DOHH2 (cell line): ENCODE data around the gene P2RY6.

ENCODE experiments used
- H3F3A ChIP-seq: fragments of 200-600 bp; sonication (generic), shearing (Covaris generic); 2 replicates; pipeline ENCODE4 v1.6.0; 2016; ENCODE audit warnings: antibody characterized with exemption, mild to moderate bottlenecking; ENCODE audit not compliant: control insufficient read depth, insufficient read depth
- H3K27ac ChIP-seq: fragments of 200-600 bp; sonication (generic); 2 replicates; pipeline ENCODE4 v1.5.1; 2014; ENCODE audit warnings: low read depth, mild to moderate bottlenecking, low read length, moderate library complexity
- H3K27me3 ChIP-seq: fragments of 200-600 bp; sonication (generic); 2 replicates; pipeline ENCODE4 v1.6.1; 2014; ENCODE audit warnings: mild to moderate bottlenecking, low read length, mixed read lengths; ENCODE audit not compliant: control insufficient read depth
- H3K36me3 ChIP-seq: fragments of 200-600 bp; sonication (generic); 2 replicates; pipeline ENCODE4 v1.6.1; 2014; ENCODE audit warnings: mild to moderate bottlenecking, low read length, moderate library complexity, mixed read lengths; ENCODE audit not compliant: control insufficient read depth
- H3K4me1 ChIP-seq: fragments of 200-600 bp; sonication (generic); 2 replicates; pipeline ENCODE4 v1.6.1; 2014; ENCODE audit warnings: mild to moderate bottlenecking, low read length, mixed read lengths; ENCODE audit not compliant: control insufficient read depth
- H3K4me2 ChIP-seq: fragments of 200-600 bp; sonication (generic); 2 replicates; pipeline ENCODE4 v1.6.0; 2014; ENCODE audit warnings: mild to moderate bottlenecking, low read length, moderate library complexity
- H3K4me3 ChIP-seq: fragments of 200-600 bp; sonication (generic); 2 replicates; pipeline ENCODE4 v1.5.1; 2014; ENCODE audit warnings: mild to moderate bottlenecking, low read length, mixed read lengths
- H3K79me2 ChIP-seq: fragments of 200-600 bp; sonication (generic); 2 replicates; pipeline ENCODE4 v1.6.1; 2014; ENCODE audit warnings: mild to moderate bottlenecking, low read length, mixed read lengths; ENCODE audit not compliant: control insufficient read depth
- H3K9me2 ChIP-seq: fragments of 200-600 bp; sonication (generic); replicated peaks from 2 replicates; pipeline ENCODE4 v1.6.1; 2014; ENCODE audit warnings: mild to moderate bottlenecking, low read length, mixed read lengths; ENCODE audit not compliant: control insufficient read depth
- H3K9me3 ChIP-seq: fragments of 200-600 bp; sonication (generic); 2 replicates; pipeline ENCODE4 v1.6.1; 2014; ENCODE audit warnings: antibody characterized with exemption, low read length, mixed read lengths; ENCODE audit not compliant: control insufficient read depth, insufficient read depth
- H4K20me1 ChIP-seq: fragments of 200-600 bp; sonication (generic); 2 replicates; pipeline ENCODE4 v1.6.0; 2014; ENCODE audit warnings: low read depth, mild to moderate bottlenecking, antibody characterized with exemption, low read length, moderate library complexity; ENCODE audit not compliant: control insufficient read depth, insufficient read depth
- EZH2phosphoT487 ChIP-seq: fragments of 200-600 bp; sonication (generic); IDR thresholded peaks from 2 replicates; pipeline ENCODE4 v1.6.1; 2017; ENCODE audit warnings: borderline replicate concordance, mild to moderate bottlenecking, antibody characterized with exemption, low read length, moderate library complexity, mixed read lengths
- TF ChIP-seq, protein P1 (sequence below): fragments of 200-600 bp; sonication (generic); IDR thresholded peaks from one replicate; pipeline ENCODE4 v1.5.1; 2014; ENCODE audit warnings: antibody characterized with exemption, mild to moderate bottlenecking, low read depth, low read length; ENCODE audit not compliant: poor library complexity, severe bottlenecking

Gene P2RY6

GRCh38 chr11:73308961-73309919 is 37.1 kb downstream of the P2RY6 start:
- peaks cover 24% of the 10 kb centered on the region for H3K4me1 ChIP-seq
- H3K9me2 ChIP-seq = no peaks in the 10 kb centered on the region
- H3K79me2 ChIP-seq = no peaks in the 10 kb centered on the region
- TF ChIP-seq EZH2phosphoT487 = no peak; the same call in 1 of the 2 replicates
- TF ChIP-seq, protein P1, sequence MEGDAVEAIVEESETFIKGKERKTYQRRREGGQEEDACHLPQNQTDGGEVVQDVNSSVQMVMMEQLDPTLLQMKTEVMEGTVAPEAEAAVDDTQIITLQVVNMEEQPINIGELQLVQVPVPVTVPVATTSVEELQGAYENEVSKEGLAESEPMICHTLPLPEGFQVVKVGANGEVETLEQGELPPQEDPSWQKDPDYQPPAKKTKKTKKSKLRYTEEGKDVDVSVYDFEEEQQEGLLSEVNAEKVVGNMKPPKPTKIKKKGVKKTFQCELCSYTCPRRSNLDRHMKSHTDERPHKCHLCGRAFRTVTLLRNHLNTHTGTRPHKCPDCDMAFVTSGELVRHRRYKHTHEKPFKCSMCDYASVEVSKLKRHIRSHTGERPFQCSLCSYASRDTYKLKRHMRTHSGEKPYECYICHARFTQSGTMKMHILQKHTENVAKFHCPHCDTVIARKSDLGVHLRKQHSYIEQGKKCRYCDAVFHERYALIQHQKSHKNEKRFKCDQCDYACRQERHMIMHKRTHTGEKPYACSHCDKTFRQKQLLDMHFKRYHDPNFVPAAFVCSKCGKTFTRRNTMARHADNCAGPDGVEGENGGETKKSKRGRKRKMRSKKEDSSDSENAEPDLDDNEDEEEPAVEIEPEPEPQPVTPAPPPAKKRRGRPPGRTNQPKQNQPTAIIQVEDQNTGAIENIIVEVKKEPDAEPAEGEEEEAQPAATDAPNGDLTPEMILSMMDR = no peak
- H3K27me3 ChIP-seq = peaks cover 23% of the 10 kb centered on the region
- no peaks in the 10 kb centered on the region for H3K9me3 ChIP-seq
- no peaks in the 10 kb centered on the region for H4K20me1 ChIP-seq
- H3F3A ChIP-seq = no peaks in the 10 kb centered on the region
- H3K4me2 ChIP-seq = peak overlapping the region; percentile 87
- H3K4me3 ChIP-seq = peak overlapping the region; percentile 86; the same call in 1 of the 2 replicates
- H3K36me3 ChIP-seq = no peaks in the 10 kb centered on the region
- H3K27ac ChIP-seq = no peak overlapping the region

DNA sequence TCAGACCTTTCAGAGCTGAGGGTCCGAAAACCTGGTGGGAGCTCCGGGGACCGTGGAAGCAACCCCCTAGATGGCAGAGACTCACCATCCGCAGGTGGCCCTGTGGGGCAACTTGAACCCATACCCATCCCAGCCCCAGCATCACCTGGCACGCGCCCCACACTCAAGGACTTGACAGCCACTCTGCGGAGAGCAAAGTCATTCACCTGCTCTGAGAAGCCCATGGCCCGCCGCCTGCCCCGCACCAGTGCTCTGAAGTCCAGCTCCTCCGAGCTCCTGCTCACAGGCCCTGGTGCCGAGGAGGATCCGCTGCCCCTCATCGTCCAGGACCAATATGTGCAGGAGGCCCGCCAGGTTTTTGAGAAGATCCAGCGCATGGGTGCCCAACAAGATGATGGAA is 37.9 kb downstream of the P2RY6 start:
- Histone ChIP-seq H3K27ac (no peak overlapping the region), H3K4me2 (no peak overlapping the region), H3K9me3 (no peaks in the 10 kb centered on the region), H3F3A (no peaks in the 10 kb centered on the region), H3K79me2 (no peaks in the 10 kb centered on the region), H4K20me1 (no peaks in the 10 kb centered on the region), H3K9me2 (no peaks in the 10 kb centered on the region), H3K4me1 (peaks cover 24% of the 10 kb centered on the region), H3K36me3 (no peaks in the 10 kb centered on the region), H3K4me3 (no peak overlapping the region), H3K27me3 (peaks cover 23% of the 10 kb centered on the region)
- no peak for TF ChIP-seq EZH2phosphoT487
- TF ChIP-seq, protein P1 = no peak

GRCh38 chr11:73310661-73311393 is 38.7 kb downstream of the P2RY6 start:
- Histone ChIP-seq H3K4me2 (no peak overlapping the region), H3K27ac (no peak overlapping the region), H3F3A (no peaks in the 10 kb centered on the region), H4K20me1 (no peaks in the 10 kb centered on the region), H3K4me1 (peaks cover 24% of the 10 kb centered on the region), H3K27me3 (peaks cover 23% of the 10 kb centered on the region), H3K9me3 (no peaks in the 10 kb centered on the region), H3K9me2 (no peaks in the 10 kb centered on the region), H3K79me2 (no peaks in the 10 kb centered on the region), H3K36me3 (no peaks in the 10 kb centered on the region), H3K4me3 (no peak overlapping the region)
- TF ChIP-seq, protein P1 = no peak
- TF ChIP-seq EZH2phosphoT487 = no peak
